Spleen (tissue), 11 donors: ENCODE results near the gene MOB3B. TPM values are rescaled to one million over a fixed set of nuclear protein-coding genes. Genes with fewer than 3 reads are reported as not detected.

Experiments
- DNase-seq: peaks from one replicate; pipeline ENCODE4 v3.0.0-alpha.2; 2020
- H3K27ac ChIP-seq, 8 donors: fragments of 200-600 bp; sonication (generic) in 7 of 8; 1 replicate in 4 of 8; 2 replicates in 4 of 8; pipeline versions ENCODE4 v1.5.0 to v1.8.0; 2016 to 2021; ENCODE audit warnings: inconsistent platforms in 4 of 8, mild to moderate bottlenecking in 4 of 8, moderate library complexity in 1 of 8
- H3K27me3 ChIP-seq, 7 donors: fragments of 200-600 bp; sonication (generic) in 6 of 7; replicated peaks in 1 of 7; 1 replicate in 4 of 7; 2 replicates in 3 of 7; pipeline versions ENCODE4 v1.5.0 to v1.8.0; 2016 to 2021; ENCODE audit warnings: inconsistent platforms in 3 of 7, mild to moderate bottlenecking in 1 of 7
- H3K36me3 ChIP-seq, 6 donors: fragments of 200-600 bp; sonication (generic) in 5 of 6; 1 replicate in 4 of 6; 2 replicates in 2 of 6; pipeline versions ENCODE4 v1.5.0 to v1.8.0; 2016 to 2021; ENCODE audit warnings: inconsistent platforms in 2 of 6
- H3K4me1 ChIP-seq, 6 donors: fragments of 200-600 bp; sonication (generic) in 5 of 6; 1 replicate in 3 of 6; 2 replicates in 3 of 6; pipeline versions ENCODE4 v1.5.0 to v1.8.0; 2016 to 2021; ENCODE audit warnings: inconsistent platforms in 3 of 6
- H3K4me3 ChIP-seq, 8 donors: fragments of 200-600 bp; sonication (generic) in 7 of 8; 1 replicate in 4 of 8; 2 replicates in 4 of 8; pipeline versions ENCODE4 v1.5.0 to v1.8.0; 2016 to 2021; ENCODE audit warnings: inconsistent platforms in 4 of 8, mild to moderate bottlenecking in 4 of 8, moderate library complexity in 2 of 8
- H3K9me3 ChIP-seq, 8 donors: fragments of 200-600 bp; sonication (generic) in 7 of 8; 1 replicate in 4 of 8; 2 replicates in 4 of 8; pipeline versions ENCODE4 v1.5.0 to v1.8.0; 2016 to 2021; ENCODE audit warnings: inconsistent platforms in 4 of 8
- CTCF ChIP-seq, 11 experiments: fragments of 200-600 bp in 7 of 11; fragments of 450-650 bp in 4 of 11; sonication (generic) in 4 of 11; IDR thresholded peaks in 8 of 11; conservative IDR thresholded peaks in 3 of 11; 1 replicate in 7 of 11; 2 replicates in 4 of 11; pipeline versions ENCODE4 v1.4.0 to v1.8.0; 2016 to 2021; ENCODE audit warnings: antibody characterized with exemption in 11 of 11, inconsistent platforms in 4 of 11, mild to moderate bottlenecking in 1 of 11
- POLR2A ChIP-seq, 3 donors: fragments of 450-650 bp; IDR thresholded peaks; one replicate each; pipeline ENCODE4 v1.5.1; 2017; ENCODE audit warnings: antibody characterized with exemption in 3 of 3, mild to moderate bottlenecking in 1 of 3
- POLR2AphosphoS5 ChIP-seq, 3 donors: sonication (generic); formaldehyde crosslinking; IDR thresholded peaks; one replicate each; pipeline ENCODE4 v1.5.1; 2017; ENCODE audit warnings: antibody characterized with exemption in 3 of 3
- WGBS, 5 donors: extraction: QIAGEN DNeasy Blood & Tissue Kit in 3 of 5; methylation state at CpG; one replicate each; pipeline versions ENCODE4 v1.1.5 to v1.1.7; 2013 to 2018; 5-methylcytosine and 5-hydroxymethylcytosine counted together
- intact Hi-C: fragments of 100-400 bp; cut with DNase I; formaldehyde crosslinking; loops from one replicate; pipeline ENCODE4 v1.15.0; 2023; ENCODE audit warnings: low total_unique reads
- polyA plus RNA-seq, 3 donors: library from polyadenylated mRNA; stranded (reverse); fragments of 200-250 nt; gene quantifications; one replicate each; pipeline ENCODE4 v1.2.1, GENCODE V29; 2013
- total RNA-seq, 7 donors: library from RNA; depleted of rRNA in 3 of 7; stranded (reverse); fragments of >200 nt in 3 of 7; fragmentation: NEBNext Ultra II Directional in 4 of 7; extraction: Animal tissue kit (Norgen Biotek cat#: 25700) in 4 of 7; gene quantifications; one replicate each; pipeline versions ENCODE4 v1.1.0 to v1.2.1, GENCODE V29; 2016 to 2021
- donor health status: healthy with polysubstance abuse.
- donor health status: DM: no; HTN: no; CAD: no; lungs with moderate emphysema.
- donor health status: DM: no; HTN: no; CAD: no.
- donor health status: Bipolar disorder and iron deficiency.
- donor health status: healthy.
- donor health status: DM: no; HTN: no; CAD: no.
- donor health status: DM: yes; HTN: yes; CAD: no.

Gene MOB3B
- total and polyA plus RNA-seq, 10 donors = 9.4 to 27.7 (median 19.9) TPM

DNA sequence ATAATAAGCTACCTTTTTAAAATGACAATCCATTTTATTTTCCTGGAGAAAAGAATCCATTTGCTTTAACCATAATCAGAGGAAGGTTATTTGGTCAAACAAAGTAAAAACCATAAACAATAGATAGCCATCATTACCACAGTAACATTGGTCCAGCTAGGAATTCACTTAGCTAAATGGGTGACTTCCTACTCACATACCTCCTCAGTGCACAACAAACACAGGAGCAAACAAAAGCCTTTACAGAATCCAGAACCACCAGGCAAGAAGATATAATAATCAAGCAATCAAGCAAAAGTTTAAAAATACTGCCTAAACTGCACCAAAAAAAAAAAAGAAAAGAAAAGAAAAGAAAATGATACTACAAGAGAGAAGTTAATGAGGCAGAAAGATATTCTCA, 6.5 kb downstream of the MOB3B start:
- peaks cover 0 to 5% (median 0%) of the 10 kb centered on the region in 6 donors for H3K36me3 ChIP-seq
- intact Hi-C loops = no loop called here

DNA sequence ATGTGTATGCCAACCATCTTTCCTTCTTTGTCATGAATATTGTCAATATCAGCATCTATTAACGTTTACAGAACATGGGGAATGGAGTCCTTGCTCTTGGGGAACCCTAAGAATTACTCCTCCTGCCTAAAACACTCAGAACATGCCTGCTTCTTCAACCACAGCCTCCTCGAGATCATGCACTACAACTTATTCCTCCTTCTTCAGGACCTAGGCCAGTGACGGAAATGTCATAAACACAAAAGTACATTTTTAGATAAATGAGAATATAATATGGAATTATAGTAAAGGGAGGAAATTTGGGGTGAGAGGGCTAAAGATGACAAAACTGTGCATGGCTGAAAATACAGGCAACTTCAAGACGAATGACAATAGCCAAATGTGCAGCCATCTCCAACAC, 8.6 kb downstream of the MOB3B start:
- DNase-seq = no peak
- intact Hi-C loops = no loop called here
- no peak overlapping the region for H3K4me3 ChIP-seq
- TF ChIP-seq POLR2AphosphoS5 (IDR thresholded peaks at IDR 0.05) (no peak), CTCF (IDR thresholded peaks at IDR 0.05 in 8 of 11, conservative IDR thresholded peaks at IDR 0.05 in 3 of 11) (no peak), POLR2A (IDR thresholded peaks at IDR 0.05) (no peak)
- peaks cover 0 to 5% (median 0%) of the 10 kb centered on the region in 6 donors for H3K36me3 ChIP-seq
- no peaks in the 10 kb centered on the region for H3K27me3 ChIP-seq
- 87 to 90% (median 89%) methylated on average over 4 of the region's 4 CpGs for WGBS, 5 donors
- no peak overlapping the region for H3K27ac ChIP-seq
- peaks cover 0 to 12% (median 5%) of the 10 kb centered on the region in 6 donors for H3K4me1 ChIP-seq
- H3K9me3 ChIP-seq = no peaks in the 10 kb centered on the region

More for the DNA sequence above, 6.5 kb downstream of the MOB3B start:
- Histone ChIP-seq H3K4me1 (peaks cover 1 to 34% (median 26%) of the 10 kb centered on the region in 6 donors), H3K27ac (no peak overlapping the region), H3K9me3 (no peaks in the 10 kb centered on the region), H3K4me3 (no peak overlapping the region), H3K27me3 (peaks cover 0 to 7% (median 0%) of the 10 kb centered on the region in 7 donors)
- TF ChIP-seq POLR2A (IDR thresholded peaks at IDR 0.05) (no peak), CTCF (IDR thresholded peaks at IDR 0.05 in 8 of 11, conservative IDR thresholded peaks at IDR 0.05 in 3 of 11) (no peak), POLR2AphosphoS5 (IDR thresholded peaks at IDR 0.05) (no peak)
- DNase-seq = no peak

DNA sequence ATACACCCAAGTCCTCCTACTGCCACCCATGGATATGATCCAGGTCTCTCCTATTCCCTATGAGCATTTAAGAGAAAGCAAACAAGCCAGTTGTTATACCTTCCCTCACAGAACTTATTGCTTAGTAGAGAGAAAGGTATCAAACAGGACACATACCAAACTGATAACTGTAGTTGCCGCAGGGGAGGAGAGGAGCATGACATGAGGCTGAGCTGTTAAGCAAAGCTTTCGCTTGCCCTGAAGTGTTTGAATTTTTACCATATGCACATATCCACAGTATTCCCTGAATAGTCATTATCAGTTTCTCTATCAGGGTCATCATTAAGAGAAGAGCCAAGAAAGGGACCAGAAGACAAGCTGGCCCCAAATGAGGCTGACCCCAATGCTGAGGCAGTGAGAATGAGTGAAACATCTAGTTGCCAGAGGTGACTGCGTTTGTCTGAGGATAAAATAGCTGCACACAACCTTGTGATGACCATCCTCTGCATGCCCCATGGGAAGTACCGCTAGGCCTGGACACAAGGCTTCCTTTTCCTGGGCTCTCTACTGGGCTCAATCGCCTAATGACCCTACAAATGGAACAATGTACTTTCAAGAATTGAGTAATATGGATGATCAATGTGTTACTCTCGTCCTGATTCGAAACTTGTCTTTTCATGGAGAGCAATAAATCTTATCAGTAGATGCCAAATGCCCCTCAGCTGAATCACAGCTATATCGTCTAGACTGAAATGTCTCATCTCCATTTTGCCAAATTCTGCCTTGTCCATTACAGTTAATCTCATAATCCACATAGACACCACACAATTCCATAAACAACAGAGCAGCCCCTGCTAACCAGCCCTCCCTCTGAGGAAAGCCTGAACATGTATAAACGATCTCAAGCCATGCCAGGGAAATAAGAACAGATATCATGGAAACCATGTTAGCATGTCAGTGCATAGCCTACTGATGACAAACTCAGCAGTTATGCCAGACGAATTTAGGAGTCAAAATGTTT, 9.8 kb downstream of the MOB3B start:
- no peak for TF ChIP-seq POLR2A (IDR thresholded peaks at IDR 0.05)
- TF ChIP-seq CTCF (IDR thresholded peaks at IDR 0.05 in 8 of 11, conservative IDR thresholded peaks at IDR 0.05 in 3 of 11) = no peak
- no peak for TF ChIP-seq POLR2AphosphoS5 (IDR thresholded peaks at IDR 0.05)
- H3K4me1 ChIP-seq = peaks cover 0 to 5% (median 0%) of the 10 kb centered on the region in 6 donors
- H3K27me3 ChIP-seq = no peaks in the 10 kb centered on the region
- H3K4me3 ChIP-seq = no peak overlapping the region
- DNase-seq = no peak
- intact Hi-C loops = no loop called here
- no peak overlapping the region for H3K27ac ChIP-seq
- H3K36me3 ChIP-seq = peaks cover 0 to 5% (median 0%) of the 10 kb centered on the region in 6 donors
- WGBS, 5 donors = 84 to 96% (median 86%) methylated on average over 10 of the region's 10 CpGs
- no peaks in the 10 kb centered on the region for H3K9me3 ChIP-seq

DNA sequence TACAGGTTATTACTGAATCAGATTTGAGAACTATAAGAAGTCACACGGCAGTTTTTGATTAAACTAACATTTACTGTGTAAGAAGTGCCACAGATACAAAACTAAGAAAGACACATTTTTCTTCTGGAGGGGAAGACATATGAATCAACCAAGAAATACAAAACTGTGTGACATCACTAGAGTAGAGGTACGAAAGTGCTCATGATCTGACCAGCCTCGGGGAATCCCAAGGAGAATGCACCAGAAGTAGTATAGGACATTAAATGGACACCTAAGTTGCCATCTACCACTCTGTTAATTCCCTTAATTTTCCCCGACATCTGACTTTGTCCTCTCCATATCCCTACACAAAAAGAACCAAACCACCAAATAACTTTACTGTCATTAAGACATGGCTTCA, 10.8 kb downstream of the MOB3B start:
- Histone ChIP-seq H3K4me3 (no peak overlapping the region), H3K4me1 (peaks cover 0 to 4% (median 0%) of the 10 kb centered on the region in 6 donors), H3K9me3 (no peaks in the 10 kb centered on the region), H3K27me3 (no peaks in the 10 kb centered on the region), H3K36me3 (peaks cover 0 to 5% (median 0%) of the 10 kb centered on the region in 6 donors), H3K27ac (no peak overlapping the region)
- TF ChIP-seq POLR2A (IDR thresholded peaks at IDR 0.05) (no peak), CTCF (IDR thresholded peaks at IDR 0.05 in 8 of 11, conservative IDR thresholded peaks at IDR 0.05 in 3 of 11) (no peak), POLR2AphosphoS5 (IDR thresholded peaks at IDR 0.05) (no peak)
- WGBS, 5 donors = 86 to 96% (median 91%) methylated on average over 4 of the region's 4 CpGs
- no peak for DNase-seq
- intact Hi-C loops = no loop called here
